Stomach smooth muscle (tissue), 2 donors: ENCODE results near the gene FOXG1.
A peak's percentile ranks its signal among the peaks of the same experiment; 100 is the strongest.

Experiments used
- H3K27ac ChIP-seq: one replicate; pipeline ENCODE4 v1.7.0; 2013; ENCODE audit warnings: mild to moderate bottlenecking, low read length, inconsistent platforms
- H3K27me3 ChIP-seq, 2 donors: one replicate each; pipeline ENCODE4 v1.7.0; 2013; ENCODE audit warnings: low read length in 2 of 2; ENCODE audit not compliant: insufficient read depth in 2 of 2, control insufficient read depth in 1 of 2
- H3K36me3 ChIP-seq, 2 donors: one replicate each; pipeline ENCODE4 v1.7.0; 2013; ENCODE audit warnings: low read length in 2 of 2; ENCODE audit not compliant: control insufficient read depth in 2 of 2, insufficient read depth in 2 of 2
- H3K4me1 ChIP-seq: one replicate; pipeline ENCODE4 v1.7.0; 2013; ENCODE audit warnings: low read length; ENCODE audit not compliant: control insufficient read depth, insufficient read depth
- H3K4me3 ChIP-seq, 2 donors: one replicate each; pipeline ENCODE4 v1.7.0; 2013; ENCODE audit warnings: low read length in 2 of 2
- H3K9ac ChIP-seq, 2 donors: one replicate each; pipeline ENCODE4 v1.7.0; 2013; ENCODE audit warnings: low read length in 2 of 2, mild to moderate bottlenecking in 1 of 2
- H3K9me3 ChIP-seq, 2 donors: one replicate each; pipeline ENCODE4 v1.7.0; 2013; ENCODE audit warnings: low read length in 2 of 2; ENCODE audit not compliant: control insufficient read depth in 2 of 2
- donor health status: healthy.
- donor health status: Pancreatic carcinoma.

Gene FOXG1

DNA sequence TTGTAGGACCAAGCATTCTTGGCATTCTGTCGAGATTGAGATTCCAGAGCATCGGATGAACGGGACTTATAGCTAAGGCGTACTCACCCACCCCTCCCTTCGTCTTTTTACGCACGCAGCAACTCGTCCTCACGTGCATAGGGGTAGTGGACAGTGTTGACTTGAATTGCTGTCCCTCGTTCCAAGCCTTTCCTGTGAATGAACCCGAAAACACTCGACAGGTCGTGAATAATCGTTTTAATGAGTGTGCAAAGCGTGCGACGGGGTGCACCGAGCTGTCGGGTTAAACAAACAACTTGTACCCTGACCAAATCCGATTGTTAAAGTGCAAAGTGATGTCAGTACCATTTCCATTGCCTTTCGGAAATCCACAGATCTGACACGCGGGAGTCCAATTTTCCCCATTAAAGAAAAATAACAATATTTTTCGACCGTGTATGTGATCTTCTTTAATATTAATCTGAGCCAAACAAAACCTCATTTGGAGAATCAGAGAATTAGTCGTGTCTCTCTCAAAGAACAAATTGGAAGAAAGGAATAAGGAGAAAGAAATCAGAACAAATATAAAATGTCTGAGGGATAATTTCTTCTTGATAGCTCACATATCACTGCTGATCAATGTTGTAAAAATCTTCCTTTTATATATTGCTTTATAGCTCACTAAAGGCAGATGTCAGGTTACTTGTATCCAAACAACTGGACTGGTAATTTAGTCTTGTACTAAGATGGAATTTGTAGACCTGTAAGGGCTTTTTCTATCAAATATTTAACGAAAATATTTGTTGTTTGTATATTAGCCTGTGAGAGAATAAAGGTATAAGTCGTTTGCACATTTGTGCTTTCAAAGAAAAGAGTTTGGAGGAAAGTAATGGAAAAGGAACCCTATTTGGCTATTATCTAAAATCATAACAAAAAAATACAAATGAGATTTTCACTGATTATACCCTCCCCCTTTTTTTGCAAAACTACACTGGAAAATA, 11.8 kb downstream of the FOXG1 start:
- peaks cover 0 to 4% of the 10 kb centered on the region in 2 donors for H3K9me3 ChIP-seq
- H3K4me3 ChIP-seq, result no peak overlapping the region
- H3K27me3 ChIP-seq, result peaks cover 32 to 72% of the 10 kb centered on the region in 2 donors
- no peaks in the 10 kb centered on the region for H3K4me1 ChIP-seq
- H3K27ac ChIP-seq, result no peak overlapping the region
- H3K9ac ChIP-seq, result no peak overlapping the region
- no peaks in the 10 kb centered on the region for H3K36me3 ChIP-seq

DNA sequence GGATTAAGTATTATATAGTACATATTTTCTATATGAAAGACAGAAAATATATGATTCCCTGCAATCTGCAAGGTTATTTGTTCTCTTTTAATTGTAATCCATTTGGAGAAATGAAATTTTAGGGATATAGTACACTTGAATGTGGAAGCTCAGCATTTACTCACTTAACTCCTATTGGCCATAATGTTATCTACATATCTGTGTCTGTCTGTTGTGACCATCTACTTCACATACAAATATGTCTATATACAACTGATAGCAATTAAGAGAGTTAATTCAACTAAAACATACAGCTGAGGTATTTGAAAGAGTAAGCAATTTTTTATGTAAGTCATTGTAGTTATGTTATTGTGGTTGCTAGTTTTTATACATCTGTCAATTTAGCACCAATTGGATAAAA, 12.9 kb downstream of the FOXG1 start:
- H3K27ac ChIP-seq, result no peak overlapping the region
- H3K9ac ChIP-seq, result no peak overlapping the region
- no peaks in the 10 kb centered on the region for H3K36me3 ChIP-seq
- no peak overlapping the region for H3K4me3 ChIP-seq
- H3K27me3 ChIP-seq, result peaks cover 33 to 72% of the 10 kb centered on the region in 2 donors
- peaks cover 2 to 4% of the 10 kb centered on the region in 2 donors for H3K9me3 ChIP-seq
- H3K4me1 ChIP-seq, result no peaks in the 10 kb centered on the region

DNA sequence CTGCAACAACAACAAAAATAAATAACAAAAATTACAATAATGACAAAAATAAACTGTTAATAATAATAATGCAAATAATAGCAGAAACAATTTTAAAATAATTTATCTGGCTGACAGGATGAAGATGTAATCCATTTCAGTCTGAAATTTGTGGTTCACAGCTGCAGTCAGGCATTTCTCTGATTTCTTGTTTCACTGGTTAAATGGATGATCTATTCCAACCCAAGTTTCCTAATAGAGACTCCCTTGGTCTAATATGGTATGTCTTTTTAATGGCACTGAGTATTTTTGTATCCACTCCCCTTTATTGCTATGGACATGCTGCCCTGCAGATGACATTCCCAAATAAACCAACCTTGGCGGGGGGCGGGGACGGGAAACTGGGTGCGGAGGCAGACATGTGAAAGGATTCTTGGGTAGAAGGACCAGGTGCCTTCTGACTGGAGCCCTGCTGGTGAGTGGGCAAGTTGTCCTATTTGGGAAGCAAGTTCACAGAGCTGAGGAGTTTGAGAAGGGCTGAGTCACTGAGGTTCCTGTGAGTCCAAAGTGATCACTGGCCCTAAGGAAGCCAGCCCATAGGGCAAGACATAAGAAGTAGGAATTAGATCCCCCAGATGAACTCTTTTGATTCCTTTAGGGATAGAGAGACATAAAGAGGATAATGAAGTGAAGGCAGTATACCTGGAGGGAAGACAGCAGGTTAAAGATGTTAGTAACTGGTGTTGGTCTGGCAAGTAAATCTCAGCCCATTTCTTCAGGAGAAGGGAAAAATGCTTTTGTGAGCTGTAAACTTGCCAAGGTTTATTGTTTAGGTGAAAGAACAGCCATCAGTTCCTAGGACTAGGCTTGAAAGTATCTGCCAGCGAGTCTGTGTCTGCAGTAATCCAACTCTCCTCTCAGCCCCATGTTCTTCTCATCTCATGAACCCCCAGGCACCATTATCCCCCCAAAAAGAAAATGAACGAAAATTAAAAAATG, 14.5 kb downstream of the FOXG1 start:
- Histone ChIP-seq H3K4me1 (peaks cover 5% of the 10 kb centered on the region), H3K27ac (no peak overlapping the region), H3K9me3 (peaks cover 4% of the 10 kb centered on the region in 2 donors), H3K36me3 (no peaks in the 10 kb centered on the region), H3K4me3 (no peak overlapping the region), H3K9ac (no peak overlapping the region), H3K27me3 (peaks cover 30 to 72% of the 10 kb centered on the region in 2 donors)

DNA sequence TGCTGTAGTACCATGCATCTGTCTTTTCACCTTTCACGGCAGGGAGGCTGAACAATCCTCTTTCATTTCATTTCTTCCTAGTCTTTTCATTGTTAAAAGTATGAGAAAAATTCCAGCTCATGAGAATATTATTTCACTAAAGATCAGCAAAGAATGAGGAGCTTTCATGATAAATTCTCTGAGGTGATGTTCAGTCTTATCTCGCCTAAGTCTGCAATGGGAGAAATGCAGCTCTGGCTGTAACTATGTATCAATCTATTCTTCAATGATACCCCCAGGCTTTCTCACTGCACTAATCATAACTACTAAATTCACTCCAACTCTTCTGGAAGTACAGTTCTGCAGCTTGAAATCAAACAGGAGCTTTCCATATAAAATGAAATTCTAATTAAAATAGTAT, 15.7 kb downstream of the FOXG1 start:
- H3K27me3 ChIP-seq, result peaks cover 30 to 68% of the 10 kb centered on the region in 2 donors
- H3K9ac ChIP-seq, result no peak overlapping the region
- peaks cover 5% of the 10 kb centered on the region for H3K4me1 ChIP-seq
- no peak overlapping the region for H3K4me3 ChIP-seq
- peaks cover 4% of the 10 kb centered on the region in 2 donors for H3K9me3 ChIP-seq
- H3K36me3 ChIP-seq, result no peaks in the 10 kb centered on the region
- no peak overlapping the region for H3K27ac ChIP-seq

DNA sequence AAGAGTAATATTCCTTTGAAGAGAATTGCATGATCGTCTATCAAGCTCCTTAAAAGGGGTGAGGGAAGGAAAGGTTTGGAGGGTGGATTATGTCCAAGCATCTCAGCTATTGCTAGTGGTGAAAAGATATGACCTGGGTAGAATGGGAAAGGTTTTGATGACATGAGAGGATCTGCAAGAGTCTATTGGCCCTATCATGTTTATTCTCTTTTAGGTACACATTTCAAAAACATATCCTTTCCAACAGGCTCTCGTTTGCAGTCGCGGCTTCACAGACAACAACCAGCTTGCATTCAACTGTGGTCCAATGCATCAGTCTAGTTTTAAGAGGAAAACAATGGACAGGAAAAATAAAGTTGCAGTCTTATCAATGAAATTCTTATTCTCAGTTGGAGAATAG, 17.1 kb downstream of the FOXG1 start:
- H3K36me3 ChIP-seq, result no peaks in the 10 kb centered on the region
- peaks cover 0 to 4% of the 10 kb centered on the region in 2 donors for H3K9me3 ChIP-seq
- H3K27ac ChIP-seq, result no peak overlapping the region
- no peak overlapping the region for H3K9ac ChIP-seq
- H3K27me3 ChIP-seq, result peaks cover 22 to 57% of the 10 kb centered on the region in 2 donors
- peaks cover 5% of the 10 kb centered on the region for H3K4me1 ChIP-seq
- no peak overlapping the region for H3K4me3 ChIP-seq

DNA sequence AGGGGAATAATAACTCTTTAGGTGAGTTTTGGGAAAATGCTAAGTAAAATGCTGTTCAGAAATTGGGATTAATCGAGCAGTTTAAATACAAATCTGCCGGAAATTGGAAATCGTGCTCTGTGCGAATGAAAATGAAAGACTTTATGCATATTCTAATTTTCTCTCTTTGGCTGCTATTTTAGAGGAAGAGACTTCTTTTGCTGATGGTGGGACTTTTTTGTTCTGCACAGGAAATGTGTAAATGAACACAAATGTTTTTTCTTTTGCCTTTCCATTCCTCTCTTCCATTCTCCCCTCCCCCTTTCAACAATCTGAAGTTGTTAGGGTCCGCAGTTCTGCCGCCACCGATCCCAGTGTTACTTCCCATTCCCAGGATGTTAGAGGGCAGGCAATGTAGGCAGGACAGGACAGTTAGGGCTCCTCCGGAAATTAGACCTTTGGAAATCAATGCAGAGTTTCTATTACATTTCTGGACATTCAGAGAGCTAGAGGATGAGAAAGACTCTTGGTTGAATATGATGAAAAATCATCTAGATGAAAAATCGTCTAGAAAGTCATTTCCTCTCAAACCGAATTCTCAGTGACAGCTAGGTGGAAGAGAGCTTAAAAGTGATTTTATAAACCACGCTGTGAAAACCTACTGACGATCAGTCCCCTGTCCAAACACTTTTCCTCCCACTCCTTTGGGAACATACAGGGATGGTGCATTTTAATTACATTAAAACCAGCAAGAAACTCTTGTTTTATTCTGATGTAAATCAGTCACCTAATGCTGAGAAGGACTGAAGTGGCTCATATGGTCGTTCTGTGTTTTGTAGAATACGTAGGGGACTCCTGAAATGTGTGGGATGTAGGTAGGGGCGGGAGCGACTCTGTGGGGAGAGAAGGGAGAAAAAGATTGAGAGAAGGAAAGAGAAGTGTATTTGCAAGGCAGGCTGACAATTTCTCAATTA, 17.8 kb downstream of the FOXG1 start:
- Histone ChIP-seq H3K4me1 (peaks cover 5% of the 10 kb centered on the region), H3K4me3 (no peak overlapping the region), H3K9me3 (peaks cover 0 to 4% of the 10 kb centered on the region in 2 donors), H3K9ac (no peak overlapping the region), H3K27me3 (peaks cover 22 to 53% of the 10 kb centered on the region in 2 donors), H3K27ac (no peak overlapping the region), H3K36me3 (no peaks in the 10 kb centered on the region)

DNA sequence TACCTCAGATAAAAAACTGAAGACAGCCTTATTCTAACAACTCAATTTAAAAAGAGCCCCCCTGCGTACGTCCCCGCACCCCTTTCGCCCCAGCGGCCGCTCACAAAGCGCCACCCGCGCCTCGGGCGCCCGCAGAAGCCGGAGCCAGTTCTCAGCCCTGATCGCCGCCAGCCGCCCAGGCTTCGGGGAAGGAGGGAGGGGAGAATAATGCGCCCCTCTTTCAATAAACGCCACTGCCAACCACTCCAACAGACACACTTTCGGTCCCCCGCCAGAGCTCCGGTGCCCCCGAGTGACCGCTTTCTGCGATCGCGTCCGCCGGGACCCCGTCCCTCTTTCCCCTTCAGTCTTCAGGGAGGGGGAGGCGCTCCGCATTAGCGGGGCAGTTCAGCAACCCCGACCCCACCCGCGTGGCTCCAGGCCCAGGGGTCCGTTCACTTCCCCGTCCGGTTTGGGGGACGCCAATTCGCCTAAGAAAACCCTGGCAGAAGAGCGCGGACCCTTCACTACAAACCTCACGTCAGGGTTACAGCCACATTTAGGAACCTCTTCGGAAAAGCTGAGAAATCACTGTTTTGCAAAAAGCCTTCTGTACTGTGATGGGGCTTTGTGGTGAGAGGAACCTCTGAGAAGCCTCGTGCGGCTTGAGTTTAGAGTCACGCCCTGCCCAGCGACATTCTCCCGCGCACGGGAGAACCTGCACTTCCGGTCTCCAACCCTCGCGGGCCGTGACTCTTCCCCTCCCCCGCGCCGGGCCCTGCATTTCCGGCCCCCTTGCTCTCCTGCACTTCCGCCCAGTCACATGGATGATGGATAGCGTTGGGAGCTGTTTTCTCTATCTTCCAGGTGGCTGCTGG, 18.7 kb downstream of the FOXG1 start:
- H3K36me3 ChIP-seq, result no peaks in the 10 kb centered on the region
- no peak overlapping the region for H3K9ac ChIP-seq
- peak overlapping the region in 1 of 2 donors; percentile 54 for H3K4me3 ChIP-seq
- H3K9me3 ChIP-seq, result peaks cover 0 to 4% of the 10 kb centered on the region in 2 donors
- peaks cover 22 to 49% of the 10 kb centered on the region in 2 donors for H3K27me3 ChIP-seq
- H3K4me1 ChIP-seq, result peaks cover 5% of the 10 kb centered on the region
- H3K27ac ChIP-seq, result no peak overlapping the region

DNA sequence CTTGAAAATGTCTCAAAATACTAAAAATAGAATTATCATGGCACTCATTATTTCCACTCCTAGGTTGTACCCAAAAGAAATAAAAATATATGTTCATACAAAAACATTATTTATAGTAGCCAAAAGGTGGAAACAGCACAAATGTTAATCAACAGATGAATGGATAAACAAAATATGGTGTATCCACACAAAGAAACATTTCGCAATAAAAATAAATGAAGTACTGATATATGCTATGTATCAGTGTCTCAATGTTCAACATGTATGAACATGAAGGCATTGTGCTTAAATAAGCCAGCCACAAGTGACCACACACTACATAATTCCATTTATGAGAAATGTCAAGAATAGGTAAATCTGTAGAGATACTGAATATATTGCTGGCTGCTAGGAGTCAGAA, 40.9 kb downstream of the FOXG1 start:
- H3K36me3 ChIP-seq, result no peaks in the 10 kb centered on the region

DNA sequence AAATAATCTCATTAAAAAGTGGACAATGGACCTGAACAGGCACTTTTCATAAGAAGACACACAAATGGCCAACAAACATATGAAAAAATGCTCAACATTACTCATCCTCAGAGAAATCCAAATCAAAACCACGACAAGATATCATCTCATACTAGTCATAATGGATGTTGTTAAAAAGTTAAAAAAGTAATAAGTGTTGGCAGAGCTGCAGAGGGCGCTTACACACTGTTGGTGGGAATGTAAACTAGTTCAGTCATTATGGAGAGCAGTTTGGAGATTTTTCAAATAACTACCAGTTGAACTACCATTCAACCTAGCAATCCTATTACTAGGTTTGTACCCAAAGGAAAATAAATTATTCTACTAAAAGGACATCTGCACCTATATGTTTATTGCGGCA, 47.2 kb downstream of the FOXG1 start:
- Histone ChIP-seq H3K9ac (no peak overlapping the region), H3K27ac (no peak overlapping the region), H3K4me1 (no peaks in the 10 kb centered on the region), H3K9me3 (no peaks in the 10 kb centered on the region), H3K36me3 (no peaks in the 10 kb centered on the region), H3K4me3 (no peak overlapping the region), H3K27me3 (no peaks in the 10 kb centered on the region)

More for the DNA sequence above, 40.9 kb downstream of the FOXG1 start:
- H3K9ac ChIP-seq, result no peak overlapping the region
- no peak overlapping the region for H3K4me3 ChIP-seq
- no peaks in the 10 kb centered on the region for H3K9me3 ChIP-seq
- no peaks in the 10 kb centered on the region for H3K4me1 ChIP-seq
- no peak overlapping the region for H3K27ac ChIP-seq
- H3K27me3 ChIP-seq, result no peaks in the 10 kb centered on the region
